Activated CD4-positive, alpha-beta T cell treated with anti-CD3 and anti-CD28 coated beads for 4 hours (primary cell): ENCODE results near the gene ZNF716.
"Not testable (repeated sequence)": the region's sequence is repeated elsewhere in the genome, so short reads cannot be mapped to it uniquely, and the experiment has no call there.

Experiments
- DNase-seq, 2 donors: peaks; one replicate each; pipeline ENCODE4 v3.0.0-alpha.2; 2020

ZNF716 gene

DNA sequence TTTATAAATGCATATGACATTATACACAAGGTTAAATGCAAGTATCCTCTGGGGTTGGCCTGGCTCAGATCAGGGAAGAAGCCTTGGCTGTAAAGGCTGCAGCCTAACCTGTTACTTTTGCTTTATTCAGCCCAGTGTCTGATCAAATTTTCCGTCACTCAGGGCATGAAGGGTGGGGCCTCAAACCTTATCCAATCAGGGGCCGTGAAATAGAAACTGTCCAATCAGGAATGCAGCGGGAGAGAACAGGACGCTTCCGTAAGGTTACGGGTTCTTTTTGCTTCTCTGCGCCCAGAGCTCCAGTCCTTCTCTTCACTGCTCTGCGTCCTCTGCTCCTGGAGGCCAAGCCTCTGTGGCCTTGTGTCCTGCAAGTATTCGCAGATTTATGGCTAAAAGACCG lies at the start of gene ZNF716:
TSS of gene ZNF716 (plus strand) at position 274 of the 400 bp plus-strand sequence. CDS start at position 386, 112 bp downstream.
- DNase-seq: no peak

DNA sequence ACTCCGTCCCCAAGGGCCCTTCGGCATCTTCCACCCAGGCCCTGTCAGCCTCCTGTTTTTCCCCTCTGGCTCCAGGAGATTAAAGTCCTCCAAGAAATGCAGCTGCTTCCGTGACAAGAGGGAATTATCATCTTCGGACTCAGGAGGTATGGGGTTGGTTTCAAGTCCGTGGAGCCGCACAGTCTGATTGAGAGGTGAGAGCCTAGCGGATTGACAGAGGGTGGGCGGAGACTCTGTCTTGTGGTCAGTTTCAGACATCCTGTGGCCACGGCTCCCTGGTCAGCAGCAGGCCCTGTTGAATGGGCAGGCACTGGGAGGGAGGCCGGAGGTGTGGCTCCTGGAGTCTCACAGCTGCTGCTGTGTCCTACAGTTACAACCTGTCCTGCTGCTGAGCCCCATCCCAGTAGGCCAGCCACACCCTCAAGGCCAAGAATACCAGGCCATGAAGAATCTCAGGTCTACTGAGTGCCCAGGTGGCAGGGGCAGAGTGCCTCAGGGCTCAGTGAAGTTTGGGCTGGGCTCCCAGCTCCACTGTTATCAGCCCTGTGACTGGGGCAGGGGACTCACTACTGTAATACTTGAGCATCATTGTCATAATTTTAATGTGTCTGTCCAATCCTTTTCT lies 49.3 kb upstream of the ZNF716 start:
- no peak for DNase-seq

DNA sequence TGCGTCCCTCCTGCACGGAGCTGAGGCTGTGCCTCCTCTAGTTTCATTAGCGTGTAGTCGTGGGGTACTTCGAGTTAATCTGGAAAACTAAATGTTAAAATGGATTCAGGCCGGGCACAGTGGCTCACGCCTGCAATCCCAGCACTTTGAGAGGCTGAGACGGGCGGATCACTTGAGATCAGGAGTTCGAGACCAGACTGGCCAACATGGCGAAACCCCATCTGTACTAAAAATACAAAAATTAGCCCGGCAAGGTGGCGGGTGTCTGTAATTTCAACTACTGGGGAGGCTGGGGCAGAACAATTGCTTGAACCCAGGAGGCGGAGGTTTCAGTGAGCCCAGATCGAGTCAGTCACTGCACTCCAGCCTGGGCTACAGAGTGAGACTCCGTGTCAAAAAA lies 46.9 kb upstream of the ZNF716 start:
- not testable (repeated sequence) for DNase-seq

DNA sequence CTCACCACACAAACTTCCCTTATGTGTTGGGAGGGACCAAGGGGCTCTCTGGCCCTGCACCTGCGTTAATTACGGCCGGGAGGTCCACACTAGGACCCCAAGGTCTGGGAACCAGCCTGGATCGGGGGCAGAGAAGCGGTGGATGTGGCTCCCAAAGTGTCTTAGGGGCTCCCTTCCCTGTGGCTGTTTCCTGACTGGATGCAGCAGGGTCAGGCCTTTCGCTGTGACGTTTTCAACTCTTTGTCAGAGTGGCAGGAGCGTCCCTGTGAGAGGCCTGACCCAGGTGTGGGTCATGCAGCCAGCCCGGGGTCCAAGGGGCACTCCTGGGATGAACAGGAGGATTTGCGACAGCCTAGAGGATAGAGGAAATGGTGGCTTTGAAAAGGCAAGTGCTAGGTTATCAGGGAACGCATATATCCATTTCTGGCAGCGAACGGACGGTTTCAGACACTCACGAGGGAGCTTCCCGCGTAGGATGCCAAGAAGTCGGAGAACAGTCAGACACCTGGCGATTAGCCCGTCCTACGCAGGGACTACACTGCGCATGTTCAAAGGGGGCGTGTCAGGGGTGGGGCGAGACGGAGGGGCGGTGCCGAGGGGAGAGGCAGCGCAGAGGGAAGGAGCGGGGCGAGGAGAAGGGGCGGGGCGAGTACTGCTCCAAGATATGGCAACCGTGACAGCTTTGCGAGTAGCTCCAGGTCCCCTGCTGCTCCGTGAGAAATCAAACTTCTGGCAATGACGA lies 46.2 kb upstream of the ZNF716 start:
- no peak for DNase-seq

DNA sequence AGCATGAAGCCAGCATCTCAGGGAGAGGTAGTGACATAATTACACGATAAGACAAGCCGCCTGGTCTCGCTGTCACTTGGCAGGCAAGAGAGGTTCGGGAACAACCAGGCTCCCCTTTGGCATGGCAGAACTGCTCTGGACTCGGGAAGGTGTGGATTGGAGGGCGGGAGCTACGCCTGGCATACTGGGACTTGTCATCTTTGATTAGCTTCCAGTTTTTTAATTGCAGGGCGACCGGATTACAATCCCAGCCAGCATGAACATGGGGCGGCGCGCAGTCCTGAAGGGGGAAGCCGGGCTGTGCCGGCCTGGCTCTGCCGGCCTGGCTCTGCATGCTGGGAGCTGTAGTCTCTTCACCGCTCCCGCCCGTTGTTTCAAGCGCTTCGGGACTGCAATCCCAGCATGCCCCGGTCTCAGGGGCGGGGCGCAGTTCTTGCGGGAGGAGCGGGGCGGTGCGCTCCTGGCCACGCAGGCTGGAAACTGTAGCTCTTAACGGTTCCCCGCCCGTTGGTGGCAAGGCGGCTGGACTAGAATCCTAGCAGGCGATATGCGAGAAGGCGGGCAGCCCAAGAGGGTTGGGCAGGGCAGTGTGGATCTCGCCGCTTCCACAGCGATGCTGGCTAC lies 45.5 kb upstream of the ZNF716 start:
- no peak for DNase-seq

DNA sequence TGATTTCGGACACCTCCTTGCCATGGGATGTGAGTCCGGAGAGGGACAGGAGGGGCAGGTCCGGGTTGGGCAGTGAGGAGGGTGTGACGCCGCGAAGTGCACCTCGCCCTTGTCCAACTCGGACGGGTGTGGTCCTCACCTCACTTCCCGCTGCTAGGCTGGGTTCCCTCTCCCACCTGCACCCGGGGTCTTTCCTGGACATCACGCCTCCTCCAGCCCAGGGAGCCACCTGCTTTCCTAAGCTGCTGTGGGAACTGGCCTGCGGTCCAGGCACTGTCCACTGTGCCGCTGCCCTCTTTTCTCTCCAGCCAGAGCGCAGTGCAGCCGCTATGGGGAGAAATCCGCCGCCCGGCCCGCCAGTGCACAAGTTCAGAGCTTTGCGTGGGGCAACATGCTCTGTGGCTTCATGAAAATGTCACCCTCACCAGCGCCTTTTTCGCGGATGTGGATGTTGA lies 45.0 kb upstream of the ZNF716 start:
- no peak for DNase-seq

DNA sequence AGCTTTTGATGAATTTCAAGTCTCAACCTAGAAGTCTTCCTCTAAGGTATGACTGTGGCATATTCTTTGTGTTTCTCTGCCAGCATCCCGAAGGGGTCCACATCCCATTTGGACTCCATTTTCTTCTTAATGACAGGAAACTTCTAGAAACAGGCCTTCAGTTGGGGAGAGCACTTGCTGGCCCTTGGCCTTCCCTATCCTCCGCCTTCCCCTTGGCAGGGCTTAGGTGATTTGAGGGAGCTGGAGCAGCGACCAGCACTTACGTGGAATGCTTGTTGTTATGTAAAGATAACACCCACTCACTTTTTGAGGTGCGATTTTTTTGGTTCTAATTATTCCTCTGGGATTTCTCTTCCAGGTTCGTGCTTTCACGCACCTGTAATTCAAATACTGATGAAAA lies 42.9 kb upstream of the ZNF716 start:
- no peak for DNase-seq

DNA sequence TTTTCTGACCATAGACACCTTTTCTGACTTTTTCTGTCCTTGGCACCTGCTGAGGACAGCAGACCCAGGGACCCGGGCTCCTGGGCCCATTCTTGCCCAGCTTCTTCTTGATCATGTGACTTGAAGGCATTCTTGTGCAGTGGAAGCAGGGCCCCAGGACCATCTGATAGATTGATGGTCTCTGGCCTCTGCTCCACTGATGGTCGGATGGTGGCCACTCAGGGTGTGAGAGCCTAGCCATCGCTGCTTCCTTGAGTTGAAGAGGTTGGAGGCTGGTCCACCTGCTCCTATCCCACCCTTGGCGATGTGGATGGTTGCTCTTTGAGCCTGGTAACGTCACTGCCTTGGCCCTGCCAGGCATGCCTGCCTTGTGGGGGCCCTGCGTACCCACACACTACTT lies 37.8 kb upstream of the ZNF716 start:
- DNase-seq: no peak

DNA sequence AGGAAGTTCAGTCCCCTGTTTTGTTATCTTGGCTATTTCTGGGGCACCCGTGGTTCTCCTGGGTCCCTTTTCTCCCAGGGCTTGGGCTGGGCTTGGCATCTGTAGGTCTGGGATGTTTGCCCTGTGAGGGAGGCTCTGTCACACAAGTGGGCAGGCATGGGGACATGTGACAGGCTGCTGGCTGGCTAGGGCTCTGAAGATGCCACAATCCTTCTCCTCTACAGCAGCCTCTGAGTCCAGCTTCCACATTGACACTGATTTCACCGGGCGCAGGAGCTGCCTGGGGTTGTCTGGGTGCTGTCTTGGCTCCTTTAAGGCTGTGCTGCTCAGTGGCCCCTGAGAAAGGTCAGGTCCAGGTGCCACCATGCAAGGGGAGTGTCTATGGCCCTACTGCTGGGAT lies 37.4 kb upstream of the ZNF716 start:
- no peak for DNase-seq

DNA sequence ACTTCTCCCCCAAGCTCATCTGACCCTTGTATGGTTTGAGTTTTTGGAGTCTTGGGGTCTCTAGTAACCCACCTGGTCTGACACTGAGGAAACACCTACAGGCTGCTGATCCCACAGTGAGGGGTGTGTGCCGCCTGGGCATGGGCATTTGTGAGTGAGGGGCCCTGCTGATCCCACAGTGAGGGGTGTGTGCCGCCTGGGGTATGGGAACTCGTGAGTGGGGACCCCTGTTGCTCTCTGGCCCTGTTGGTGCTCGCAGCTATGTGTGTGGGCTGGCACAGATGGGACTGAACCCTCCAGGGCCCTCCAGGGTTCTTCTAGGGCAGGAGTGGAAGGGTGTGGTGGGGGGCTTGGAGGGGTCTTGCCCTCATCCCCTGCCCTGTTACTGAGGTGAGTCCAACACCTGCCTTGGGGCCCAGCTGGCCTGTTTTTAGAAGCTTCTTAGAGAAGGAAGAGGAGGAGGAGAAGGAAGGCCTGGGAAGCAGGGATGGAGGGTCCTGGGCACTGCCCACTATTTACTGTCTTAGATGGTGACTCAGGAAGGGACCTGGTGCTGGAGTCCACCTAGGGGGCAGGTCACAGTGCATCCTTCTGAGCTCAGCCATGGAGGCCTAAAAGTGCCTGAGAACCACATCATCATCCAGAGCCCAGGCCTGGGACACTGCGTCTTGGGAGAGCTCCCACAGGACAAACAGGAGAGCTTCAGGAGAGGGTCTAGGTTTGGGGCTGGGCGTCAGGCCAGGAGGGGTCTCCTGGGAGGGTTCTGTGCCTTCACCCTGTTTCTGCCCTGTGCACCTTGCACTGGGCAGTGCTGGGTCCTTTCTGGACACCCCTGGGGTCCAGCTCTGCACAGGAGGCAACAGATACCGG lies 36.2 kb upstream of the ZNF716 start:
- DNase-seq: no peak

DNA sequence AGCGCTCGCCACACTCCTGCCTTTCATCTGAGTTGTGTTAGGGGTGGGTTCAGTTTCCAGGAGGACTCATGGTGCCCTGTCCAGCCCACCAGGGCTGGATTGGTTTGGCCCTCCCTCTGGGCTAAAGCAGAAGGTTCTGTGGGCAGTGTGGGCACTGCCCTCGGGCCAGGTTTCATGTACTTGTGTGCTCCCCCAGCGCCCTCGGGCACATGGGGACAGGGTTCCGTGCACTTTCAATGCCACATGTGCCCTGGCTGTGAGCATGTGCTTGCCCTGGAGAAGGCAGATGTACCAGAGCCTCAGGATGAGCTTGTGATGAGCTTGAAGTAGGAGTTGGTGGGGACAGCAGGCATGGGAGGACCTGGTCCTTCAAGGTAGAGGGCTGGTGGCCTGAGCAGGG lies 35.6 kb upstream of the ZNF716 start:
- no peak for DNase-seq

DNA sequence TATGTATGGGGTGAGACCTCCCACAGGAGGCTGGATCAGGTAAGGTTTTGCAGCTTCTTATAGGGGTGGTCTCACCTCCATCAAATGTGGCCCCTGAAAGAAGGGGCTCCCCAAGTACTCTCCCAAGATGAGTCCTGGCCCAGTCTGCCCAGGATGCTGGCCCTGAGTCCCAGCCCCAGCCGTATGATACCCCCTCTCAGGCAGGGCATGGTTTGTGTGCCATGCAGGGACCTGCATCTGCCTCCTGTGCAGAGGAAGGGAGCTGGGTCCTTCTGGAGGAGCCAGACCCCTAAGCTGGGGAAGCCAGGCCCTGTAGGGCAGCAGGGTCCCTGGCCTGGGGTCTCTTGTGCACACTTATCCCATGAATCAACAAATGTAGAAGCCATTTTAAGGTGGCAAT lies 35.1 kb upstream of the ZNF716 start:
- DNase-seq: no peak

DNA sequence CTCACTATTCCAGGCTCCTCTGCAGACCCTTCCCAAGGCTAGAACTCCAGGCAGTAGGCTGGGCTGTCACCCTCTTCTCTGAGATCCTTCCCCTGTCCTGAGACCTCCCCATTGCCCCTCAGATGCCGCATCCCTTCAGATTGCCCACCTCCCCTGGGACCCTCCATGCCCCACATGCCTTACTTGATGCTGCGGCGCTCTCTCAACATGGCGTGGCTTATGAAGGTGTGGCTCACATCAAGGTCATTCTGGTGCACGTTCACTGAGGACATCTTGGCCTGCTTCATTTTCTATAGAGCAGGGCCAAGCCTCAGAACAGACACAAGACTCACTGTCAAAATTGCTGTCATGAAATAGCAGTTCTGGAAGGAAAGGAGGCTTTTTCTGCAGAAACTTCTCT lies 34.7 kb upstream of the ZNF716 start:
- no peak for DNase-seq

DNA sequence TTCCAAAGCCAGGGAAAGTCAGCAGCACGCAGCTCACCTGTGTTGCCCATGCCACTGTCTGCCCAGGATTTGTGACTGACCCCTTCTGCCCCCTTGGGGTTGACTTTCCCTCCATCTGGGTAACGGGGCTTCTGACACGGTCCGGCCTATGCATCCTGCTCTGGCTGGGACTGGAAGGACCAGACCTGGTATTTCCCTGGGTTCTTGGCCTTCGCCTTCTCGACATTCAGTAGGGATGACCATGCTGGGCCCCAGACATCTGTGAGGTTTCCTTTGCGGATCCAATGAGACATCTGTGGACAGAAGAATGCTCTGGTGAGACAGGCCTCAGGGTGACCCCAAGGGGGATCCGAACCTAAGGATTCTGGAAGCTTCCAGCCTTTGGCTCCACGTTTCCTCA lies 34.2 kb upstream of the ZNF716 start:
- DNase-seq: no peak

DNA sequence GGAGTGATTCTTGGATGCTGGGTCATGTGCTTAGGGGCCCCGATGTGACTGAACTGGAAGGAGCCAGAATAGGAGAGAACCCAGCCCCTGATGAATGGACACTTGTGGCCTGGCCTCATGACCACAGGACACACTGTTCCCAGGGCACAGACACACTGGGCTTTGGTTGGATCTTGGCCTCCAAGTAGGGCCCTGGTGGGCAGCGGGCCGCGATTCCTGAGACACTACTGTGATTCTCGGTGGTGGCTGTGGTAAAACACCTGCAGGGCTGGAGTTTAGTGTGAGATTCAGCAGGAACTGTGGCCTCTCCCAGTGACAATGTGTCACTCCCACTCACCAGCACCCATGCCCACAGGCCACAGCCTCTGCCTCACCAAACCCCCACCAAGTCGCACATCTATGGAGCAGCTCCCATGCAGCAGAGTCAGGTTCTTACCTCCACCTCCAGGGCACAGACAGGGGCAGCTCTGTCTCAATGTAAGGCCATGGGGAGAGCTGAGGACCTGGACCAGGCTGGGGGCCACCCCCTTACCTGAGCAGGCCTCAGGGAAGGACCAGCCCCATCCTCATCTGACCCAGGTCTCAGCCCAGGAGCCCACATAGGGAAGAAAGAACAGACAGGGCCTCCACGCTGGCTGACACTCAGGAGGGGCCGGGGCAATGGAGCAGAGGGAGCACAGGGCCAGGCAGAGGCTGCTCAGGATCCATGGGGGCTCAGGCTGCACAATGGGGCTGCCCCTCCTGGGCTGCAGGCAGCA lies 33.2 kb upstream of the ZNF716 start:
- no peak for DNase-seq

DNA sequence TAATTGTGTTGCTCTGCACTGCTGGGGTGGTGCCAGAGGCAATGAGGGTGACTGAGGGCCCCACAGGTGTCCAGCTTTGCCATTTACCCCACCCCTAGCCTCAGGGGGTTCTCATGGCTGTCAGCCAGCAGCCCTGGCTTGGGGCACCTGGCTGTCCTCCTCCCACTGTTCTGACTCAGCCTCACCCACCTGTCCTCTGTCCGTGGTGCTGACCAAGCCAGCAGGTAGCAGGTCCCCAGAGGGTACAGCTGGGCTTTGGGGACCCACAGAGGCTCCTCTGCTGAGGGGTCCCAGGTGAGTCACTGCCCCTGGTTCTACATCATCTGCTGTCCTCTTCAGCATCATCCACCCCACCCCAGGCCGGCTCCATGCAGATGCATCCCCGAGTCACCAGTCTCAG lies 32.2 kb upstream of the ZNF716 start:
- DNase-seq: no peak

DNA sequence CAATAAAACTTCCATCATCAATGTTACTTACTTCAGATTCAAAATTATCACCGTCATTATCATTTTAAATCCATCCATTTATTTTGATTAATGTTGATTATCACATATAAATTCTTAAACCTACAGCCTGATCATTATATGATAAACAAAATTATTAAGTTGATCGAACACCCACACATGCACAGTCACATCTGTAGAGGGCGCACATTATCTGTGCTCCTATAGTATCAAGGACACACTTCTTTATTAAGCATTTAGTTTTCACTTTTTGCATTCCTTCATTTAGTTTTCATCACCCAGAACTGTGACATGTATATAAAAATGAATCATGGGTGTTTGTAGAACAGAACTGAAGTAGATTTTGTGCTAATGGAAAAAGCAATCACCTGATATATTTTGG lies 26.2 kb upstream of the ZNF716 start:
- no peak for DNase-seq

DNA sequence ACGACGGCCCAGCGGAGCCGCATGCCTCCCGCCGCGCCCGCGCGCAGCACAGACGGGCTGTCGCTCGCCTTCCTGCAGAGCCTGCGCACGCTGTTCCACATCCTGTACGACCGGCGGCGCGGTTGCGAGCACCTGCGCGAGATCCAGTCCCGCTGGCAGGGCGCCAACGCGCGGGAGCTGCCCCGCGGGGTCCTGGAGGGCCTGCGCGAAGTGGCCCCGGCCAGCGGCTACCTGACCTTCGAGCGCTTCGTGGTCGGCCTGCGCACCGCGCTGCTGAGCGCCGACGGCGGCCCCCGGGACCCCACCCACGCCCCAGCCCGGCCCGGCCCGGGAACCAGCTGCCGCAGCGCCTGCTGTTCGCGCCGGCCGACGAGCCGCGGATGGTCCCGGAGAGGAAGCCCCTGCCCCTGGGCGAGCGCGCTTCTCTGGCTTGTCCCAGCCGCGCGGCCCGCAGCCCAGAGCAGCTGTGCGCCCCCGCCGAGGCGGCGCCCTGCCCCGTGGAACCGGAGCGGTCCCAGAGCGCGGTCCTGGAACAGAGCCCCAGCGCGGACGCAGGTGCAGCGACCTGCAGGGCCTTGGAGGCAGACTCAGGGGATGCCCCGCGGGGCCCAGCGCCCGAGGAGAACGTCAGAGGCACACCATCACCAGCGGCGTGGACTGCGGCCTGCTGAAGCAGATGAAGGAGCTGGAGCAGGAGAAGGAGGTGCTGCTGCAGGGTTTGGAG lies 25.3 kb upstream of the ZNF716 start:
- DNase-seq: no peak

DNA sequence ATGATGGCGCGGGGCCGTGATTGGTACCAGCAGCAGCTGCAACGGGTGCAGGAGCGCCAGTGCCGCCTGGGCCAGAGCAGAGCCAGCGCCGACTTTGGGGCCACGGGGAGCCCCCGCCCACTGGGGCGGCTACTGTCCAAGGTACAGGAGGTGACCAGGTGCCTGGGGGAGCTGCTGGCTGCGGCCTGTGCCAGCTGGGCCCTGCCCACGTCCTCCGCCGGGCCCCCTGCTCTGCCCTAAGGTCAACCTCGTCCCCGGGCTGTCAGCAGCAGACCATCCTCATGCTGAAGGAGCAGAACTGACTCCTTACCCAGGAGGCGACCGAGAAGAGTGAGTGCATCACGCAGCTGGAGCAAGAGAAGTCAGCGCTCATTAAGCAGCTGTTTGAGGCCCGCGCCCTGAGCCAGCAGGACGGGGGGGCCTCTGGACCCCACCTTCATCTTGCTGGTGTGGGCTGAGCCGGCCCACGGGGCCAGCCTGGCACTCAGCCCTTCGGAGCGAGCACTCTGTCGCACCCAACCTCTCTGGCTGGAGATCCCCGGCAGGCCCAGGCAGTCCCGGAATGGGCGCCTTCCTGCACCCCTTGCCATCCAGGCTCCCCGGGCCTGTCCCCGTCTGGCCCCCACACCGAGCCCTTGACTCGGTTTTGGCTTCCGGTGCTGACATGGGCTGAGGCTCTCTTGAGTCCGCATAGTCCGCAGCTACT lies 24.6 kb upstream of the ZNF716 start:
- DNase-seq: no peak

DNA sequence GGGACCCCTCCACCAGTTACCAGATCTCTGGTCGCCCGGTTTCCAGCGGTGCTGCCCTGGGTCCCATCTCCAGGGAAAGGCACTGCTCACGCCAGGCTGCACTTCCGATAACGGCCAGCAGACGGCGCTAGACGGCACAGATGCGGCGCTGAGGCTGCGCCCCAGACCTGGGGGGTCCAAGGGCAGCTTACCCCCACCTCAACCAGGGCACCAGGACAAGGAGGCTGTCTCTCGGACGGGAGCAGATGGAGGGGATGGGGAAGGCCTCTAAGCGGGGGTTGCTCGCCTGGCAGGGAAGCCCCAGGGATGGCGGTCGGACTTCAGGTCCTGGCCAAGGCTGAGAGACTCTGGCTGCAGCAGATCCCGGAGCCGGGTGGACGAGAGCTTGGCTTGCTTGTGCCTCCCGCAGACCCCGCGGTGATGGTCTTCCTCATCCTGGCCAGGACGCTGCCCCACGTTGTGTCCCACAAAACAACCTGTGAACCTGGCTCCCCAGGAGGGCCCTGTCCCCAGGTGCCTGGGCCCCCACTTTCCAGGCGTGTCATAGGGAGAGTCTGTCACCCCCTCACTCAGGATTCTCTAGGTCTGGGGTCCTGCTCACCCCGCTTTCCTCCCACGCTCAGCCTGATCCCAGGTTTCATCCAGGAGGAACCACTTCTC lies 23.9 kb upstream of the ZNF716 start:
- DNase-seq: no peak

DNA sequence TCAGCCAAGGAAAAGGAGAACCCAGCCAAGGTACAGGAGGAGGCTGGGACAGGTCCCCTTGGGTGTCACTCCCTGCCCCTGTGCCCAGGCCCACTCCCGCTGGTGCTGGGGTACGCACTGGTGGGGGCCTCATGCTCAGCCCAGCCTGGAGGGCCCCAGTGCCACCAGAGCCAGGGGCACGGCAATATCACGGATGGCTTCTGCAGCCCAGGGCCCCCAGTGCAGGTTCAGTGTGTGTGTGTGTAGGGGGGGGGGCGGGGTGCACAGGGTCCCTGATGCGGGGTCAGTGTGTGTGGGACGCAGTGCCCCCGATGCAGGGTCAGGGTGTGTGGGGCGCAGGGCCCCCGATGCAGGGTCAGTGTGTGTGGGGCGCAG lies 23.4 kb upstream of the ZNF716 start:
- DNase-seq: no peak
